Cardiac fibroblast (primary cell): Measurements from ENCODE around the gene PHLDA1.

Source experiments
- DNase-seq, 2 donors: peaks; one replicate each; pipeline versions ENCODE4 v3.0.0 to v3.0.0-alpha.2; 2010; ENCODE audit warnings: low read depth in 2 of 2
- H3K4me3 ChIP-seq, 2 donors: replicated peaks in 1 of 2; 1 replicate in 1 of 2; 2 replicates in 1 of 2; pipeline ENCODE4 v1.5.1; 2011; ENCODE audit warnings: low read depth in 2 of 2, low read length in 2 of 2, mild to moderate bottlenecking in 2 of 2, moderate library complexity in 1 of 2
- TF ChIP-seq, protein P1 (sequence below): IDR thresholded peaks from one replicate; pipeline ENCODE4 v1.5.1; 2011; ENCODE audit warnings: low read depth, mild to moderate bottlenecking, low read length, inconsistent platforms

The PHLDA1 gene

DNA sequence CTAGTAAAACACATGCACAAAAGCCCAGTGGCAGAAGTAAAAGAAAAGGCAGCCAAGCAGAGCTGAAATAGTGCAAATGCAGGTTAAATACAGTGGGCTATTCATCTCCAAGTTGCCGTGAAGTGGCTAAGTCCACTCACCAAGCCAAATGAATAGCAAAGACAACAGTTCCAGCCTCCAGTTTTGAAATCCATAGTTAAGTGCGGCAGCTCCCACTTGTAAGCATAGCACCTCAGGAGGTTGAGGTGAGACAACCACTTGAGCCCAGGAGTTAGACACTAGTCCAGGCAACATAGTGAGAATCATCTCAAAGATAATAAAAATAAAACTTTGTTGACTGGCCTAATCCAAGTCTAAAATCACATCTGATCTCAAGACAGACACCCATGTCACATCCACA is 9.8 kb upstream of the PHLDA1 start:
- no peak for DNase-seq
- no peak overlapping the region for H3K4me3 ChIP-seq
- TF ChIP-seq, protein P1, sequence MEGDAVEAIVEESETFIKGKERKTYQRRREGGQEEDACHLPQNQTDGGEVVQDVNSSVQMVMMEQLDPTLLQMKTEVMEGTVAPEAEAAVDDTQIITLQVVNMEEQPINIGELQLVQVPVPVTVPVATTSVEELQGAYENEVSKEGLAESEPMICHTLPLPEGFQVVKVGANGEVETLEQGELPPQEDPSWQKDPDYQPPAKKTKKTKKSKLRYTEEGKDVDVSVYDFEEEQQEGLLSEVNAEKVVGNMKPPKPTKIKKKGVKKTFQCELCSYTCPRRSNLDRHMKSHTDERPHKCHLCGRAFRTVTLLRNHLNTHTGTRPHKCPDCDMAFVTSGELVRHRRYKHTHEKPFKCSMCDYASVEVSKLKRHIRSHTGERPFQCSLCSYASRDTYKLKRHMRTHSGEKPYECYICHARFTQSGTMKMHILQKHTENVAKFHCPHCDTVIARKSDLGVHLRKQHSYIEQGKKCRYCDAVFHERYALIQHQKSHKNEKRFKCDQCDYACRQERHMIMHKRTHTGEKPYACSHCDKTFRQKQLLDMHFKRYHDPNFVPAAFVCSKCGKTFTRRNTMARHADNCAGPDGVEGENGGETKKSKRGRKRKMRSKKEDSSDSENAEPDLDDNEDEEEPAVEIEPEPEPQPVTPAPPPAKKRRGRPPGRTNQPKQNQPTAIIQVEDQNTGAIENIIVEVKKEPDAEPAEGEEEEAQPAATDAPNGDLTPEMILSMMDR, result no peak

DNA sequence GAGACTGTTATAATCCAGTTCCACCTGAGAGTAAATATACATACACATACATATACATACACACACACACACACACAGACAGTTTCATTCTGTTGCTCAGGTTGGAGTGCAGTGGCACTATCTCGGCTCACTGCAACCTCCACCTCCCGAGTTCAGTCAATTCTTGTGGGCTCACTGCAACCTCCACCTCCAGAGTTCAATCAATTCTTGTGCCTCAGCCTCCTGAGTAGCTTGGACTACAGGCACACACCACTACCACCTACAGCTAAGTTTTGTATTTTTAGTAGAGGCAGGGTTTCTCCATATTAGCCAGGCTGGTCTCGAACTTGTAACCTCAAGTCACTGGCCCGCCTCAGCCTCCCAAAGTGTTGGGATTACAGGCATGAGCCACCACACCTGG is 8.9 kb upstream of the PHLDA1 start:
- H3K4me3 ChIP-seq, result no peak overlapping the region
- TF ChIP-seq, protein P1, result no peak
- DNase-seq, result no peak

DNA sequence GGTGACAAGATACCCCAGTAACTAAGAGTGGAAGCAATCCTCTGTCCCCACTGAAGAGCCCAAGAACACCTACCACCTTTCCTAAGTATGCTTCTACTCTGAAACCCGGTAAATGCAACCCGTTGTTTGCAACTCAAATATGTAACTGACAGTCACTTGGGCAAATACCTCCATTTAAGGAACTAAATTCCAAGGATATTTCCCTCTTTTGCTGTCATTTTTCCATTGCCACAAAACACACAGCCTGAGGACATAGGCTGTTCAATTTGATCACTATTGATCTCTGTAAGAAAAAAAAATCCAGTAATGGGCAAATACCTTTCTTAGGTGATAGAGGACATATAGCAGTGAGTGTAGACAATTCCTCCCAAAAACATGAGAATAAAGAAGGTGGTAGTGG is 6.6 kb upstream of the PHLDA1 start:
- TF ChIP-seq, protein P1, result no peak
- no peak for DNase-seq
- no peak overlapping the region for H3K4me3 ChIP-seq

DNA sequence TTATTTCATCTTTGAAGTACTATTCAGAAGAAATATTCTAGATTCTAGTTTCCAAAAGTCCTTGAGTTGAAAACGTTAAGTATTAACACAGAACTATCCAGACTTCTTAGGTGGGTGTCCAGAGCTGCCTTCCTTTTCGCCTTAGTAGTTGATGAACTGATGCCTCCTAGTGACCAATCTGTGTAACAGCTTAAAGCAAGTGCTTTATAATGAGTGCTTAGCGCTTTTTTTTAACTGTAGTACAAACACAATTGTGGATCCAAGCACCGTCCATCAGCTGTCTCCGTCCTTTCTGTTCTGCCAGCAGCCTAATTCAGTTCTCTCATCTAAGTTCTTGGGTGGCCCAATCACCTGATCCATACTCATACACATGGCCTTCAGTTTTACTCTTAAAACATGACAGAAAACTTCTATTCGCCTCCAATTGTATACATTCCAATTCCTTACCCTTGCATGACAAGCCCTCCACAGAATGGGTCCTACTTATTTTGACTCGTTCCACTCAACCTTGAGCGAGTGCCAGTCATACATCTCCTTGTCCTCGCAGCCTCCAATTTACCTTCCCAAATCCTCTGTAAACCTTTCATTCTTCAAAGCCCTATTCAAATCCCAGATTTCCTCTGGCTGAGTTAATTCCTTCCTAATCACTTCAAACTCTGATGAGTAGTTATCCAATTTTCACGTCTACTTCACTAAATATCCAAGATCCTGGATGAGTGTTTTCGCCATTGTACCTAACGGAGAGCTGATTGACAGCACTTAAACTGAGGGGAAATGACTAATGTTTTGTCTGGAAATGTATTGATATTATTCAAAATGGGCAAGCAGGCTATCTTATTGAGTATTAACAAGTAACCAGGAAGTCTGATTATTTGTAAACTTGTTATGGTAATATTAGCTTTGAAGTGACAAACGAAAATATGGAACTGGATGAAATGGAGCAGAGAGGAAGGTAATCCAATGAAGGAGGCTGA is 5.8 kb upstream of the PHLDA1 start:
- TF ChIP-seq, protein P1, result peak; percentile 79
- DNase-seq, result peak; percentile 92 to 93

DNA sequence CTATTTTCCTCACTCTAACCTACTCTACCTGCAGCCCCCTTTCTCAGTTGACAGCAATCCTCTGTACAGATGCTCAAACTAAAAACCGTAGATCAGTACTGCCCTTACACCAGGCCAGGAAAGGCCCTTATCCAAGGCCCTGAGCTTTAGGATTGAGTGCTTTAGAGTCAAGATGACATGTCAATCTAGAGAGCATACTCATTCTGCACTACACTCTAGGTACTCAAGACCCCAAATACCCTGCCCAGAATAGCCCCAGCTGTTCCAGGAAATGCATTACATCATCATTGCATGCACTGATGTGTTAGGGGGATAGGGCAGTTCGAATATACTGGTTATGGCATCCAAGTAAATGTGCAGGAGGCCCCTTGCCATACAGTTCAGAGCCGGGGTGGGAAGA is 3.5 kb upstream of the PHLDA1 start:
- no peak overlapping the region for H3K4me3 ChIP-seq
- no peak for DNase-seq
- TF ChIP-seq, protein P1, result no peak

More for the DNA sequence above, 5.8 kb upstream of the PHLDA1 start:
- no peak overlapping the region for H3K4me3 ChIP-seq

DNA sequence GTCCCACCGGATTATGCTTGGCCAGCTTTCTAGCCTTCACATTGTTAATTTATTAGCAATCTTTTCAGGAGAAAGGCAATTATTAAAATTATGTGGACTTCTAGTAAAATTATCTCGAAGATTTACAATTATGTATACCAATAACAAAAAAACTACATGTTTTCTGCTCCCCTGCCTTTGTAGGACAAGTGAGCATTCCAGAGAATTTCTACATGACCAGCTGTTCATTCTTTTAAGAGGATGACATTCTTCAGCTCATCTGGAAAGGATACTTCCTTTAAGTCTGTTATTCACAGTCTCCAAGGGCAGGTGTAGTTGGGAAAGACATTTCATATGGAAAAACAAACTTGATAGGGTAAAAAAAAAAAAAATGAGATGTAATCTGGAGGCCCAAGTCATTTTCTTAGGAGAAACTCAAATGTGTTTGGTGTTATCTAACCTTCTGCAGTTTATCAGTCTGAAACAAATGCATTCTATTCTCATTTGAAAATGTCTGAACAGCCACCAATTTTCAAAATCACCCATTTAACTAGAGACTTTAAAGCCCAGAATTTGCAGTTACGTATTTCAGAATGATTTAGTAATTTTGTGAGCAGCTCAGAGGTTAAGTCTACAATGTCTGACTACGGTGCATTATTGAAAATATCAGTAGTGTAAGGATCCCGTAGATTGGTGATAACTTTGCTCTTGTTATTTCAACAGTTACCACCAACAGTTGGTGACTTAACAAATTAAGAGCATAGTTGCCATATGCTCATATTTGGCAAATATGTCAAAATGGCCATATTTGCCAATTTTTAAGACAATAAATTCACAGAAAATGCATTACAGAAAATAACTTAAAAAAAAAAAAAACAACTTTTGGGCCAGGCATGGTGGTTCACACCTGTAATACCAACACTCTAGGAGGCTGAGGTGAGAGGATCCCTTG is 1.8 kb upstream of the PHLDA1 start:
- TF ChIP-seq, protein P1, result no peak
- DNase-seq, result peak; percentile 44 to 69
- peak overlapping the region; percentile 78 to 96 for H3K4me3 ChIP-seq
